Renal pelvis (tissue), 4 donors: ENCODE data around the gene PSMD1. TPM values are rescaled to one million over a fixed set of nuclear protein-coding genes. Genes with fewer than 3 reads are reported as not detected.

Experiments
- DNase-seq: peaks from one replicate; pipeline ENCODE4 v3.0.0-alpha.2; 2013
- polyA plus RNA-seq, 3 donors: library from polyadenylated mRNA; unstranded; fragments of 120-200 nt; gene quantifications; one replicate each; pipeline ENCODE4 v1.2.1, GENCODE V29; 2013; ENCODE audit not compliant: insufficient read length in 3 of 3

The PSMD1 gene
- polyA plus RNA-seq, 3 donors: 88.1 to 100 (median 98.7) TPM

DNA sequence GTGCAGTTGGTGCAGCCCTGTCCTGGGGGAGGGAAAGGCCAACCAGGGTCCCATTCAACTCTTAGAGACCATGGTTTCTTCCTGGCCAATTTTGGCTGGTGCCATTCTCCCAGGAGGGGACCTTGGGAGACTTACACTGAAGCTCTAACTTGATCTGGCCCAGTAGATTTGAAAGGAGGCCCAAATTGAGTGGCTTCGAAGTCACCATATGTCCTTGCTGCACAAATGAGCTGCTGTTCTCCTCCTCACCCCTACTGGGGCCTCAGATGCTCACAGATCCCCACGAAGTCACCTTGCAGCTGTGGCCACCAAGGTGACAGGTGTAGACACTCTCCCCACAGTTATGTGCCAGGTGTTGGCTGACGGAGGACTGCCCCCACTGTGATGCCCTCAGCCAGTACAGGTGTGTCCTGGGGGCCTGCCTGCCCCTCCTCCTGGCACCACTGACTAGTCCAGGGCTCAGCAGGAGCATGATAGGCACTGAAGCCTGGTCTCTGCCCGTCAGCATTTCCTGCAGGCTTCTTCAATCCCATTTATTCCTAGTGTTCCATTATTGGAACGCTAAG is 24.0 kb upstream of the PSMD1 start:
- DNase-seq: no peak

DNA sequence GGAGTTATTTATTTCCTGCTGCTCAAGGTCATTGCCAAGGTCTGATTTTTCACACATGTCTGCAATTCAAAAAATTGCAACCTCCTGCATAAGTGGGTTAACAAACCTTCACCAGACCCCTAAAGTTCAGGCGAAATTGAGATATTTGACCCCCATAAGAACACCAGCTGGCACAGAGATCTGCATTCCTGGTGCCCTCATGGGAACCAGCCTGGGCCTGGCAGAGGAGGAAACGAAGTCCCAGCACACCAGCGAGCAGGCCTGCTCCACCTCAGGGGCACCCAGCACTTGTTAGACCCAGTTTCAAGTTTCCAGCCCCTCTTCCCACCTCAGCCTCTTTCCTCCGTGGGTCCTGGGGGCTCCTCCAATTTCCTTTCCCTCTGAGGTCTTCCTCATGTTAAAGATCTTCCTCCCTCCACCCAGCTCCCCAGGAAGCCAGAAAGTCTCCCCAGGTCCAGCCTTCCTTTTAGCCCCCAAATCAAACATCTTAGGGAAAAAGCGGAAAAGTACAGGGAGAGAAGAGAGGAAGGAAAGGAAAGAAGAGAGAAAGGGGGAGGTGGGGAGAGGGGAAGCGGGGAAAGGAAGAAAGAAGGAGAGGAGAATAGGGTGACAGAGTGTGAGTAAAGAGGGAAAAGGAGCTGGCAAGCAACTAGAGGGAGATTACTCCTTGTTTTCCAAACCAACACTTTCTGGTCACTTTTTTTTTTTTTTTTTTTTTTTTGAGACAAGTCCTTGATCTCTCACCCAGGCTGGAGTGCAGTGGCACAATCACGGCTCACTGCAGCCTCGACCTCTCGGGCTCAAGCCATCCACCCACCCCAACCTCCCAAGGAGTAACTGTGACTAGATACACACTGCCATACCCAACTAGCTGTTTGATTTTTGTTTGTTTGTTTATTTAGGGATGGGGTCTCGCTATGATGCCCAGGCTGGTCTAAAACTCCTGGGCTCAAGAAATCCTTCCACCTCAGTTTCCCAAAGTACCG is 23.2 kb upstream of the PSMD1 start:
- DNase-seq: no peak

GRCh38 chr2:231034291-231034882 is 22.3 kb upstream of the PSMD1 start:
- no peak for DNase-seq

GRCh38 chr2:231036131-231036530 is 20.5 kb upstream of the PSMD1 start:
- no peak for DNase-seq

DNA sequence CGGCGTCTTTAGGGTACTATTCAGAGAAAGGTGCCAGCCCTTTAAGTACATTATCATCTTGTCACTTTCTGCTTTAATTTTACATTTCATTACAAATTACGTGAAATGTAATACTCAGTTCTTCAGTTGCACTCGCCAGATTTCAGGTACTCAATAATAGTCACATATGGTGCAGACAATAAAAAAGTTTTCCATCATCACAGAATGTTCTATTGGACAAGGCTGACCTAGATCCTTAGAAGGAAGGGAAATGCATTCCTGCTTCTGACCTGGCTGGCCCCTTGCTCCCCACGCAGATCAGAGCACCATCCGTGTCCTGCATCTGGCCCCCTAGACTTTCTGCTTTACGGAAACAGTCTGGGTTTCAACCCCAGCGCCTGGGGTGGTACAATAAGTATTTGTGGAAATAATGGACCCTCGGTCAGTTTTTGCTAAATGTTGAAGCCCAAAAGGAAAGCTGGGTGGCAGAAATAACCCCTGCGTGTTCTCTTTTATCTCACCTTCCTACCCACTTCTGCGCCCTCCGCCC is 20.0 kb upstream of the PSMD1 start:
- no peak for DNase-seq

DNA sequence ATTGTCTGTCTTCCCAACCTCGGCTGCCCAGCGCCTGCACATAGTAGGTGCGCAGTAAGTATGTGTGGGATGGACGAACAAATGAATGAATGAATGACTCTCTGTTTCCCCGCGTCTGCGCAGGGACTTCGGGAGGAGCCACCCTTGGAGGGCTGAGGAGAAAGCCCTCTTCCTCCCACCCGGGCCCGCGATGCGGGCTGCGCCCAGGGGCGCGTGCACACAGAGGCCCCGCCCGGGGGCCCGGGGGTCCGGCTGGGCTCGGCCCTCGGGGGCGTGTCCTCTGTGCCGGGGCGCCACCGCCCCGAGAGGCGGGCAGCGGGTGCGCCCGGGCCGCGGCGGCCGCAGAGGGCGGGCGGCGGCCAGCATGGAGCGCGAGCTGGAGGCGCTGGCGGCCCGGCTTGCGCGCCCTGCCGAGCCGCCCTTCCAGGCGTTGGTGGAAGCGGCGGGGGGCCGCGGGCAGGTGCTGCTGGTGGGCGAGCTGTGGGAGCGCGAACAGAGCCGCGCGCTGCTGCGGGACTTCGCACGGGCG is 19.4 kb upstream of the PSMD1 start, which contains the start of gene C2orf72:
Gene C2orf72 (plus strand): TSS at position 322 of the 529 bp plus-strand sequence. CDS start 43 bp downstream, at position 365.
- no peak for DNase-seq

GRCh38 chr2:231037731-231038482 is 18.8 kb upstream of the PSMD1 start:
- no peak for DNase-seq

DNA sequence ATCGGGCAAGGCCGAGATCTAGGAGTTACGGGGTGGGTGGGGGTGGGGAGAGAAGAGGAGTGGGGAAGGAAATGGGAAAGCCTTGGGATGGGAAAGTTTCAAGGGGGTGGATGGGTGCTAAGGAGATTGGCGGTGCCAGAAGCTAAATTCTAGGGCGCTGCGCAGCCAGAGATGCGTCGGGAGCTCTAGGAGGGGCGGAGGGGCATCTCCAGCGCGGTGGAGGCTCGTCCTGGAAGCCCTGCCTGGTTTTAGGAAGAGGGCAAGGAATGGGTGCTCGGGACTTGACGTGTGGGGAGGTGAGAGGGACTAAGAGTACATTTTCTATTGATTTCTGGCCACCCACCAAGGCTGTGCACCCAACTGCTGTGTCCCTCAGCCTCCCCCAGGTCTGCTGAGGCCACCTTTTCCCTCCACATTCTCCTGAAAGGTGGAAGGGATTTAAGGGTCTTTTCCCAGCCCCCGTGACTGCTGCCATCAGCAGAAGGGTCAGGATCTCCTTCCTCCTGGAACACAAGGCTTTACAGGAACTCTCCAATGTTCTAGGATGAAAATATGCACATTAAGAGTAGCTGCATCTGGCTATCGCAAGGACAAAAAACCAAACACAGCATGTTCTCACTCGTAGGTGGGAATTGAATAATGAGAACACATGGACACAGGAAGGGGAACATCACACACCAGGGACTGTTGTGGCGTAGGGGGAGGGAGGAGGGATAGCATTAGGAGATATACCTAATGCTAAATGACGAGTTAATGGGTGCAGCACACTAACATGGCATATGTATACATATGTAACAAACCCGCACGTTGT is 18.0 kb upstream of the PSMD1 start:
- DNase-seq: no peak

DNA sequence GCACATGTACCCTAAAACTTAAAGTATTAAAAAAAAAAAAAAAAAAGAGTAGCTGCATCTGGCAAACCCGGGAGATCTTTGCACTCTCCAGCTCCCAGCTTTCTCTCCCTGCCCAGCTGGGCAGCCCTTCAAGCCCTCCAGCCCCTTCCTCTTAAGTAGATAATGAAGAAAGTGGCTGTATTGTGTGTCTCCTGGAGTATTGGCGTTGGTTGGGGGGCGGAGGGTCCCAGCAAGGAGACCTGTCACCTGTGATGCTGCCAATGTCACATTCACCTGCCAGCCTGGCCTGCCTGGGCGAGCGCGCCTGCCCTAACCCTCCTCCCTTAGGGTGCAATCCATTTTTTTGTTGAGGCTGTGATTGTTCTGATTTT is 17.4 kb upstream of the PSMD1 start:
- DNase-seq: no peak

GRCh38 chr2:231039821-231040364 is 16.8 kb upstream of the PSMD1 start:
- no peak for DNase-seq

- no peak for DNase-seq
Measured at GRCh38 chr2:231041061-231041689, 15.5 kb upstream of the PSMD1 start.

DNA sequence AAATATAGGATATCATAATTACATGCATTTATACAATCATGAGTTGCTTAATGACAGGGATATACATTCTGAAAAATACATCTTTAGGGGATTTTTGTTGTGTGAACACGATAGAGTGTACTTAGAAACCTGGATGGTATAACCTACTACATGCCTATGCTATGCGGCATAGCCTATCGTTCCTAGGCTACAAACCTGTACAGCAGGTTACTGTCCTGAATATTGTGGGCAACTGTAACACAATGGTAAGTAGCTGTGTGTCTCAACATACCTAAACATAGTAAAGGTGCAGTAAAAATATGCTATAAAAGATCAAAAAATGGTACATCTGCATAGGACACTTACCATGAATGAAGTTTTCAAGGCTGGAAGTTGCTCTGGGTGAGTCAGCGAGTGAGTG is 12.9 kb upstream of the PSMD1 start:
- no peak for DNase-seq

GRCh38 chr2:231046916-231047273 is 9.8 kb upstream of the PSMD1 start:
- no peak for DNase-seq

- DNase-seq: no peak
Measured at GRCh38 chr2:231047274-231047922, 9.3 kb upstream of the PSMD1 start.

DNA sequence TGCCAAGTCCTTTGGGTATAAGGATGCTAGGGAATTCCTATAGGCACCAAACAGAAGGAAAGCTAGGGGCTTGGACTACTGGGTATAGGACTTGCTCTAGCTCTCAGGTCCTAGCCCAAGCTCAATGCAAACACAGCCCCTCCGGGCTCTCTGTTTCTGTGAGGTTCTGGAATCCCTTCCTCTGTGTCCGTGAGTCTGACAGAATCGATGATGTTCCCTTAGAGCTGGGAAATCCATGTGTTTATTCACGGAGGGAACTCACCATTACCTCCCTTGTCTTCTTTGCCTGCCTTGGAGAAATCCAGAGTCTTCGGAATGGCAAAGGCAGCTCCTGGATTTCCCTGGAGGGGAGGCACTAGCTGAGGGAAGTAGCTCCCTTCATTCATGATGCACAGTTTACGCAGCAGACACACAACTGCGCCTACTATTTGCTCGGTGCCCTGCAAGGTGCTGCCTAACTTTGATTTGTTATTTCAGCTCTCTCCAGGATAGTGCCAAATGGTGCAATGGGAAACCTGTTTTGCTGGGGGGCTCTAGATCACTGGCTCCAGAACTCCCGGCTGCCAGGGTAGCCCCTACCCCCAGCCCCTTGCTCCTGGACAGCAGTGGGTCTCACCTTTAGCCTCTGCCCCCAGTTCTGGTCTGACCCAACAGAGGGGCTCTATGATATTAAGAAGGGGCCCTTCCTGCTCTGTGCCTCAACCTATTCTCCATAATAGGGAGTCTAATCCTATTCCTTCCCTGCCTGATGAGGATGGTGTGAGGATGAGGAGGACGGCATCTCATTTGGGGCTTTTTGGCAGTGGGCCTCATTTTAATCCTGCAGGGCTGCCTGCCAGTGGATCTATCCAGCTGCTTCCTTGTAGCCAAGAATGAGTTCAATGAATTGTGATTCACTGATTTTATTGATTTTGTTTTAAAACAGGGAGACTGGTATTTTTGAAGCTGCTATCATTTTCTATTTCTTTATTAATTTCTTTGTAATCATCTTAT is 8.4 kb upstream of the PSMD1 start:
- DNase-seq: no peak

DNA sequence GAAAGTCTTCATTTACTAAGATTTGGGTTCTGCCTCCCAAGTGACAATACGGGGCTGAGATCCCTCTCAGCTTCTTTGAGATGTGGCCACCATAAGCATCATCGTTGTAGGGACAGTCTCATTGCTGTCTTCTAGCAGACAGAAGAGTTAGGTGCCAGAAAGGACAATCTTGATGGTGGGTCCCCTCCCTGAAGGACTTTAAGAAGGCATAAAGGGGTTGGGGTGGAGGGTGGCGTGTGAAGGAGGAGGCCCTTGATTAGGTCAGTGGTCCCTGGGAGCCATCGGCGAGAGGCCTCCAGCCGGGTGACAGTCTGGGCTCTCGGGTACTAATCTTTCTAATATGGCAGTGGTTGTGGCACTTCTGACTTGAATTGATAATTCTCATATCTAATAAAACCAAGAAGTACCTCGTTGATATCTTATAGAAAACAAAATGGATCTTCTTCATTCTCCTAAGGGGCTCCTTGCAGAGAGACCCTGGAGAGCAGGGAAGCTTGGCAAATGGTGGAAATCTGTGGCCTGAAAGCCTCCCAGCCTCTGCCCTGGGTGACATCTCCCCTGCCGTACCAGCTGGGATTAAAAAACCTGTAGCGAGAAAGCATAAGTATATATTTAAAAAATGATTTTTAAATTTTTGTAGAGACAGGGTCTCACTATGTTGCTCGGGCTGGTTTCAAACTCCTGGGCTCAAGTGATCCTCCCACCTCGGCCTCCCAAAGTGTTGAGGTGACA is 7.2 kb upstream of the PSMD1 start:
- no peak for DNase-seq
